NCI-H2196 treated with DMSO at 0.1 percent for 48 hours (cell line): ENCODE results near the gene MMP27.
"Not testable (repeated sequence)": the region's sequence is repeated elsewhere in the genome, so short reads cannot be mapped to it uniquely, and the experiment has no call there.

Experiments
- DNase-seq: peaks from one replicate; lab custom pipeline; 2025; ENCODE audit not compliant: unreplicated experiment; lab: John Stamatoyannopoulos, UW

The MMP27 gene, protein sequence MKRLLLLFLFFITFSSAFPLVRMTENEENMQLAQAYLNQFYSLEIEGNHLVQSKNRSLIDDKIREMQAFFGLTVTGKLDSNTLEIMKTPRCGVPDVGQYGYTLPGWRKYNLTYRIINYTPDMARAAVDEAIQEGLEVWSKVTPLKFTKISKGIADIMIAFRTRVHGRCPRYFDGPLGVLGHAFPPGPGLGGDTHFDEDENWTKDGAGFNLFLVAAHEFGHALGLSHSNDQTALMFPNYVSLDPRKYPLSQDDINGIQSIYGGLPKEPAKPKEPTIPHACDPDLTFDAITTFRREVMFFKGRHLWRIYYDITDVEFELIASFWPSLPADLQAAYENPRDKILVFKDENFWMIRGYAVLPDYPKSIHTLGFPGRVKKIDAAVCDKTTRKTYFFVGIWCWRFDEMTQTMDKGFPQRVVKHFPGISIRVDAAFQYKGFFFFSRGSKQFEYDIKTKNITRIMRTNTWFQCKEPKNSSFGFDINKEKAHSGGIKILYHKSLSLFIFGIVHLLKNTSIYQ

DNA sequence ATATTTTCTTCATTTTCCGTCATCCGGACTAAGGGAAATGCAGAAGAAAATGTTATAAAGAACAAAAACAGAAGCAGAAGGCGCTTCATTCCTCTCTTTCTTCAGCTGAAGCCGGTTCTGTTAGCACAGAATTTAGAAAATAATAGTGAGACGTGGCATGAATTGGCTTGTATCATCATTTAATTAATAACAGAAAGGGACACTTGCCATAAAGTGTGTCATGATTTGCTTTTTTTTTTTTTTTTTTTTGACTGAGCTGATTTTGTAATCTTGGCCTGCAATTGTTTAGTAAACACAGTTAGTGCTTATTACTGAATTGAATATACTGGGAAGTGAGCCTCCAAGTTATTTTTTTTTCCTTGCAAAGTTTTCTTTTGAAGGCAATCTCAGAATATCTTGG, at the start of gene MMP27:
MMP27 (minus strand) TSS at position 144 of the 400 bp plus-strand sequence; CDS start at position 89, 55 bp downstream.
- no peak for DNase-seq

DNA sequence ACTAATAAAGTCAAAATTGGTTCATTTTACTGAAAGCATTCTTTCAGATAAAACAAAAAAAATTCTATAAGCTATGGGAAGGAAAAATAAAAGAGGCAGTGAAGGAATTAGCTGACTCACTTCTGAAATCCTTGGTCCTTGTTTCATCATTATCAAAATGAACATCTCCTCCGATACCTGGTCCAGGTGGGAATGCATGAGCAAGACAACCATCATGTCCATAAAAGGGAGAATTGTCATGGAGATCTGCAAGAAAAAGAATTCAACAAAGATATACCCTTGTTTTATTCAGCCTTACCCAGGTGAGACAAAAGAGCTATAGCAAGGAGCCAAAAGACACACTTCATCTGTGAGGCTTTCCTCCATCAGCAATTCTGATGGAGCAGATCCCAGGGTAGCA, 47.7 kb upstream of the MMP27 start:
- DNase-seq = no peak

DNA sequence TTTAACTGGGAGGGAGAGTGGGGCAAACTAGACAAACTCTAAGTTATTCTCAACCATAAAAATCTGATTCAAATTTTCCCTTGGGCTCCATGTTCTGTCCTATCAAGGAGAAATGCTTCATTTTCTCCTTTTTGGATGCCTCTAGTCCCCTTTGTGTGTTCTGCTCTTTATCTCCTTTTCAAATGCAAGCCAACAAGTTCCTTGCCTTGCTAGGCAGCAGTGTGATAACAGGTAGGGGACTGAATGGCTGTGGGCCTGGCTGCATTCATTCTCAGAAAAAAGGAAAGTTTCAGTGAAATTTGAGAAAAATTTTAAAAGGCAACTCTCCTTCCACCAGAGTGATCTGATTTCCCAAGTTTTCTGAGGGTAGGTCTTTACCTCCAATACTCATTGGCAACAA, 46.1 kb upstream of the MMP27 start:
- DNase-seq = no peak

DNA sequence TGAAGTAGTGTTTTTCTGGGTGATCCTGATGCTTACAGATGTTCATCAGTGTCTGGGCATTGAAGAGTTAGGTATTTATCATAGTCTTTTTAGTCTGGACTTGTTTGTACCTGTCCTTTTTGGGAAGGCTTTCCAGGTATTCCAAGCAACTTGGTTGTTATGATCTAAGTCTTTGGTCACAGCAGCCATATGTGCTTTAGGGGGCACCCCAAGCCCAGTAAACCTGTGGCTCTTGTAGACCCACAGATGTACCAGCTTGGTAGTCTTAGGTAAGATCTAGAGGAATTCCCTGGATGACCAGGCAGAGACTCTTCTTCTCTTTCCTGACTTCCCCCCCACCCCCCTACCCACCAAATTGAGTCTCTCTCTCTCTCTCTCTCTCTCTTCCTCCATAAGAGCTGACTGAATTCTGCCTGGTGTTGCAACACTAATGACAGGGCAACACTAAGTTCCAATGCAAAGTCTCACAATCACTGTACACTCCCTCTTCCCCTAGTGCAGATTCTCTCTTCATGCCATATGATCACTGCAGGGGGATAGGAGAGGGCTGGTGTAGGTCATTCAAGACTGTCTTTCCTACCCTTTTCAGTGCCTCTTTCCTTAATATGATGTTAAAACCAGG, 43.6 kb upstream of the MMP27 start:
- no peak for DNase-seq

DNA sequence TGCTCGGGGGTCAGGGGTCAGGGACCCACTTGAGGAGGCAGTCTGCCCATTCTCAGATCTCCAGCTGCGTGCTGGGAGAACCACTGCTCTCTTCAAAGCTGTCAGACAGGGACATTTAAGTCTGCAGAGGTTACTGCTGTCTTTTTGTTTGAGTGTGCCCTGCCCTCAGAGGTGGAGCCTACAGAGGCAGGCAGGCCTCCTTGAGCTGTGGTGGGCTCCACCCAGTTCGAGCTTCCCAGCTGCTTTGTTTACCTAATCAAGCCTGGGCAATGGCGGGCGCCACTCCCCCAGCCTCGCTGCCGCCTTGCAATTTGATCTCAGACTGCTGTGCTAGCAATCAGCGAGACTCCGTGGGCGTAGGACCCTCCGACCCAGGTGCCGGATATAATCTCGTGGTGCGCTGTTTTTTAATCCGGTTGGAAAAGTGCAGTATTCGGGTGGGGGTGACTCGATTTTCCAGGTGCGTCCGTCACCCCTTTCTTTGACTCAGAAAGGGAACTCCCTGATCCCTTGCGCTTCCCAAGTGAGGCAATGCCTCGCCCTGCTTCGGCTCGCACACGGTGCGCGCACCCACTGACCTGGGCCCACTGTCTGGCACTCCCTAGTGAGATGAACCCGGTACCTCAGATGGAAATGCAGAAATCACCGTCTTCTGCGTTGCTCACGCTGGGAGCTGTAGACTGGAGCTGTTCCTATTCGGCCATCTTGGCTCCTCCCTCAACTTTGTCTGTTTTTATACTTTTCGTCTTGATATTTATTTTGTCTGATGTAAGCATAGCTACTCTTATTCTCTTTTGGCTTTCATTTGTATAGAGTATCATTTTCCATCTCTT, 41.4 kb upstream of the MMP27 start:
- DNase-seq = not testable (repeated sequence)

DNA sequence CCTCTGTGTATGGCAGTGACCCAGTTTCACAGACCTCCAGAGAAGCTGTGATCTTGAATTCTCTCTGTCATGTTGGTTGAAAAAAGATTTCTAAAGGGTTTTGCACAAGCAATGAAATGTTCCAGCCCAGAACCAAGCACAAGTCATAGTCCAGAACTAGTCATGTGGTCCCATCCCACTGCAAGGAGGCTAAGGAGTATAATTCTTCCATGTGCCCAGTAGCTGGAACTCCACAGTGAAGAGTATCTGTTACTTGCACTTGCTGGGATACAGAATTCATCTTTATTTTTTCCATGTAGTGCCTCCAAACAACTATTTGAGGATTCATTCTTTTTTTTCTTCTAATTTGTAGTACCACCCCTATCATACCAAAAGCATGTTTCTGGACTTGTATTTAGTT, 29.1 kb upstream of the MMP27 start:
- no peak for DNase-seq

DNA sequence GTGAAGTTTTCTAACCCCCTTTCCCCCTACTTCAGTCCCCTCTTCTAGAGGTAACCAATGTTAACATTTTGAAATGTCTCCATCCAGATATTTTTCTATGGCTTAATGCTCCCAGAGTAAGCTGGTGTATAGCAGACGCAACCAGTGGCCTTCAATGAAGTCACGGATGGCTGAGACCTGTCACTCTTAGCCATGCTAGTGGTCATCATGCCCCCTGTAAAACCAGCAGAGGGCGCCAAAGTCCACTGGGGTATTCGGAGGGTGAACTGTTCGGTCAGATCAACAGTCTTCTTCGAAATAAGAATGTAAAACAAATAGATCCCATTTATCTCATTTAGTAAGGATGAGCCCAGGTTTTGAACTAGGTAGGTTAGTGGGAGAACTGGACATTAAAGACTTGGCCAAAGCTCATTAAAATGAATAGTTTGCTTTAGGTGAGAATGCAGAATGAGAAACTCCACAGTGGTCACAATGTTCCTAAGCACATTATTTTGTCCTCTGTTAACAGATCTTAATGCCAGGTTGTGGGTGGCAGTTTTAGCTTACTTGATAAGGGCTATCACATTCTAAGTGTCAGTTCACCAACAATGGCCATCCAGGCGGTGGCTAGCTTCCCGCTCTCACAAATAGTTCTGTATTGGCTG, 27.8 kb upstream of the MMP27 start:
- no peak for DNase-seq

DNA sequence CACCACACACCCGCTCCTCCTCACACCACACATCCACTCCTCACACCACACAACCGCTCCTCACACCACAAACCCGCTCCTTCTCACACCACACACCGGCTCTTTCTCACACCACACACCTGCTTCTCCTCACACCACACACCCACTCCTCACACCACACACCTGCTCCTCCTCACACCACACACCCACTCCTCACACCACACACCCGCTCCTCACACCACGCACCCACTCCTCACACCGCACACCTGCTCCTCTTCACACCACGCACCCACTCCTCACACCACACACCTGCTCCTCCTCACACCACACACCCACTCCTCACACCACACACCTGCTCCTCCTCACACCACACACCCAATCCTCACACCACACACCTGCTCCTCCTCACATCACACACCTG, 25.4 kb upstream of the MMP27 start:
- not testable (repeated sequence) for DNase-seq

DNA sequence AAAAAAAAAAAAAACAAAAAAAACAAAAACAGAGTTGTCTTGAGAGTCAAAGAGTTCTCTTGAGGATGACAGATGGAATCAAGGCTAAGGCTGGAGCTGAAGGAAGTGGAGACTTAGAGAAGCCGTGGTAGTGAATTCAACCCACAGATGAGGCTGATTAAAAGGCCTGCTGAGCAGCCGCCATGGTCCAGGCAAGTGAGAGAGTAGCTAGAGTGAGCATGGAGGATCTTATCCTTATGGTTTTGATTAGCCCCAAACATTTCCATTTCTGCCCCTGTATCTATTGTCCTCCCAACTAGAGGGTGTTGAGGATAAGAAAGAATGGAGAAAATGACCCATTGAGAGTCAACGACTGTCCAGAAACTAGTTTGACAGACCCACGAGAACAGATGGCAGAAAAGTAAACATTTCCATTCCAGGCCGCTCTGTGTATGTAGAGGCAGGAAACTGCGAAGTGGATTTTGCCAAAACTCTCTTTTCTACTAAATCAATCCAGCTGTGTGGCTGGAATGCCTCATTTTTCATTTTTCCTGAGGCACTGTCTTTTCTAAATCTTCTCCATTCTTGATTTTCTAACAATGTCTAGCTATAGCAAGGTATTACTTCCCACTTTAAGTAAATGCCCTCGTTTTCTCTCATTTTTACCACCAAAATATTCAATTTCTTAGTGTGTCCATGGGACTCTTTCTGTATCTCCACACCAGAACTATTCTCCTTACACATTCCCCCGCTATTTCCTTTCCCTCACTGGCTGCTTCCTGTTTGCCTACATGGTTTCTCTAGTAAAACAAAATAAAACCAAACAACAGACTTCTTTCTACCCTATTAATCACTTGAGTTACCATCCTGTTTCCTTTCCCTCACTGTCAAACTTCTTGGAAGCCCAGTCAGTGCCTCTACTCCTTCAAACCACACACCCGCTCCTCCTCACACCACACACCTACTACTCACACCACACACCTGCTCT, 24.6 kb upstream of the MMP27 start:
- DNase-seq = no peak

DNA sequence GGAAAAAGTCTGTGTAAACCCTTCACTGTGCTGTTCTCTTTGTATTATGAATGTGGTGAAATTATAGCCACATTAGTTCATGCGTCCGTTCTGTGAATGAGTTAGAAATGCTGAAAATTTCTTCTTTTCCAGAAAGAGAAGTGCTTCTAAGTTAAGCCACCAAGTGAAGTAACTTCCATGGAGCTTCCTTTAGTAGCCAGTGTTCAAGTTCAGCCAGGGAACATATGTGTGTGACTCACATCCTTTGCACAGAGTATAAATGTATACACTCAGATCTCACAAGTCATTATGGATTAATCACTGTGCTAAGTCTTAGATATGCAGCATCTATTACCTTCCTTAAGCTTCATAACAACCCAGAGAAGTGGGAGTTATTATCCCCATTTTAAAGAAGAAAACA, 22.3 kb upstream of the MMP27 start:
- no peak for DNase-seq

DNA sequence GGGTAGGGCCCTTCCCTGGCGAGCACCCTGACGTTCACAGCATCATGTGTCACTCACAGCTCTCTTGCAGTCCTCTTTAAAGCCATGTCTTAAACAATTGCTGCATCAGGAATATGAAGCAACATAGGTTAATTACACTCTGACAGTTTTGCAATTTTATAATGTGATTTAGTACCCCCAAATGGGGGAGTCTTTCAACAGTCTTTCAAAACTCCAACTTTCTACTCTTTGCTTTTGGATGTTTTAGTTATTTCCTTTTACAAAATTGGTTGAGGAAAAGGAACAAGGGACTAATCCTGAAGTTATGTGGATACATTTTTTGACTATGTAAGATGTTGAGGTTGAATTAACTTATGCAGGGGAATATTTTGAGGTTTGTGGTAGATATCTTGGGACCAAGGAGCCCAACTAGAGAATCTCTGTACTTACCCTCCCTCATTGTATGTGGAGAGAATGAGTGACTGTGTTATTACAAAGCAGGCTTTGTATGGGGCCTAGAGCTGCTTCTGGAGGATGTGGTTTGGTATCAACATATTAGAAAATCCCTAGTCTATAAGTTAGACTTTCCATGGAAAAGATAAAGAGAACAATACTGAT, 19.4 kb upstream of the MMP27 start, which contains the start of gene MMP8:
MMP8 (minus strand) TSS at position 51 of the 597 bp plus-strand sequence. CDS start 99 bp downstream, outside the sequence.
- DNase-seq = no peak

DNA sequence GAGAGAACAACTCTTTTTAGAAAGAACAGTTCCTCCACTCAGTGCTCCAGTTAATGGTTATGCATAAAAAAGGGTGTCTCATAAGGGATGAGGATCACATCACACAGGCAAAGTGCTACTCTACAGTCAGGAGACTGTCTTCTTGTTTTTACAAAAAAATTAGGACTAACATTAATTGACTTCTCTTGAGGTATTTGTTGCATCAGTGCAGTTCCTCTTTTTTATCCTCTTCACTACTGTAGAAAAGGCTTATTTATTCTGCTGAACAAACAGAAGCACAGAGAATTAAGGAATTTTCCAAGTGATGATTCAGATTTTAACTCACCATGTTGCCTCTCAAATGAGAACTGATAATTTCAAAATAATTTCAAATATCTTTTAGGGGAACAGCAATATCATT, 17.3 kb upstream of the MMP27 start:
- DNase-seq = no peak

DNA sequence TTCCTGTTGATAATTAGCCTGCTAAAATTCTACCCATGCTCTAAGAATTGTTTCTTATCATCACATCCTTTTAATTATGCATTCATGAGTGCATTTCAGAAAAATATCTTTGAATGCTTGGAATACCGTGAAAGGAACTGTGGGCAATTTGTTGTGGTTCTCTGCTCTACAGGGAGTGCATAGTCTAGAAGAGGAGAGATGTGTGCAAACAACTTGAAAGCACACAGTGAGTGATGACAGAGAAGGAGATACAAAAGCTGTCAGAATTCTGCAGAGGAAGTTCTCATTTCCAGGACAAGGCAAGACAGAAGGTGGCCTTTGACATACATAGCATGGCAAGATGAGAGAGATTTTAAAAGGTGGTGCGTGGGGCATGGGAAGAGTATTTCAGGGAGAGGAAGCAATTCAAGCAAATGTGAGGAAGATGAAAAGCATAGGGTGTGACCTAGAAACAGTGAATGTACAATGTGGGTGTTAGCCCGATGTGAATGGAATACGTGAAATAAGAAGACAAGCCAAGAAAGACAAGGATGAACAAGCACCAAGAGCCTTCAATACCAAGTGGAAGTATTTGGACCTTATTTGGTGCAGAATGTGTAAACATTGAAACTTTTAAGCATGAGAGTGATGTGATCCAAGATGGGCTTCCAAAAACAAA, 14.2 kb upstream of the MMP27 start:
- DNase-seq = no peak

DNA sequence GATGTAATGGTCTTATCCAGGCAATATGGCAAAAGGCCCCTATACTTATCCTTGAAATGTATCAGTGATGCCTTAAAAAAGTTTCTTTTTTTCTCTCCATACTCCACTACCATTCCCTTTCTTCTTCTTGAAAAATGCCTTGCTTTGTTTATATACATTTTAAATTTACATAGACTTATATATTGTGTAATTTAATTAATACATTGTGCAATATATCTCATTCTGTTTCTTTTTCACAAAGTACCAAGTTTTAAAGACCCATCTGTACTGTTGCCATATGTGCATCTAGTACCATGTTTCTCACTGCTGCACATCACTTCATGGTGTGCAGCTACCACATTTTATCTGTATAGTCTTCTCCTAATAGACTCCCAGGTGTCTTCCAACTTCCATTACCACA, 11.7 kb upstream of the MMP27 start:
- DNase-seq = no peak

DNA sequence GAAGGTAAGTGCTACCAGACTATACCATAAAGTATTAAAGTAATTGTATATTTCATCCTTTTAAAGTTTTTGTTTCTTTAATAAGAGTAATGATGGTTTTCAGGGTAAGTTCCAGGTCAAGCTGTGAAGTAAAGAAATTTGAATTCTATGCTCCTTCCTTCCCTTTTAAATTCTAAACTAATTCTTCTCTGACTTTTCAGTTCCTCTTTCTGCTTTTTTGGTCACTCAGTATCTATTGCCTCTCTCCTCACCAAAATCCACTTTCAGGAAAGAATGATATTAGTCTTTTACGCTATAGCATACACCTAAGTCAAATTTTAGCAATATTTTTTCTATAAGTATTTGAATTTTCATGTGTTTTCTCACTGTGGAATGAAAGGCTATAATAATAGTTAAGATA, 11.0 kb upstream of the MMP27 start:
- no peak for DNase-seq

DNA sequence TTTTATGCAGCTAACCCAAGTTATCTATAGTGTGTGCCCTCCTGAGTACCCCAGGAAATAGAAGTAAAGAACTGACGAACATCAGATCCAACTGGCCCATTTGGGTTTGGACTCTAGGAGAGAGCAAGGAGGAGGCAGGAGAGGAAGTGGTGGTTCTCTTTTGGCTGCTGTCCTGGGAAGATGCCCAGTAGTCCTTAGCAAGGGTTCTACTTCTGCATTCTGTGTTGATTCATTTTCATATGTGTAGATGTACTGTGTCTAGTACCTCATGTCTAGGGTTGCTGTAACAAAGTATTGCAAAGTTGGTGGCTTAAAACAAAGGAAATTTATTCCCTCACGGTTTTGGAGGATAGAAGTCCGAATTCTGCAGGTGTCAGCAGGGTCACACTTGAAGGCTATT, 6.6 kb upstream of the MMP27 start:
- DNase-seq = no peak

DNA sequence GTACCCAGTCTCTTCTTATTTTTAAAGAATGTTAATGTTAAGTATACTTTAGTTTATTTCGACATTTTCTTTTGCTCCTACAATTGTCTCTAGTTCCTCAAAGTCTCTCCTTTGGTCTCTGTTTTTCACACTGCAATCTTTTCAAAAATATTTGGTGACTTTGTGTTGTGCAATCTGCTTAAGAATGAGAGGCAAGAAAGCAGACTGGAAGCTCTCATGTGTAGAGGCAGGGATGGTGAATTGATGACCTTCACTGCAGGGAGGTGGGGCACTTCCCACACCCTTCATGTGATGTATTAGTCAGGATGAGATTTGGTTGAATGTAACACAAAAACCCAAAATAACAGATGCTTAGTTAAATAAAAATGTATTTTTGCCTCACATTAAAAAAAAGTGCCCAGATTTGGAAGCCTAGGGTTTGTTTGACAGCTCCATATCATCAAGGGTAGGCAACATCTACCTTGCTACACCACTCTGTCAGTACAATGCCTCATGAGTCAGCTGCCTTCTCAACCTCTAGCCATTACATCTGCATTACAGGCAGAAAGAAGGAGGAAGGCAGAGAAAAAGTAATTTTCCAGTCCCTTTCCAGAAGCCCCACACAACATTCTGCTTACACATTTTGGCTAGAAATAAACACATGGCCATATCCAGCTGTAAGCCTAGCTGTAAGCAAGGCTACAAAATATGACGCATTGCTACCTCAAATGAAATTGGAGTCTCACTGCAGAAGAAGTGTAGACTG, 3.8 kb upstream of the MMP27 start:
- DNase-seq = no peak

DNA sequence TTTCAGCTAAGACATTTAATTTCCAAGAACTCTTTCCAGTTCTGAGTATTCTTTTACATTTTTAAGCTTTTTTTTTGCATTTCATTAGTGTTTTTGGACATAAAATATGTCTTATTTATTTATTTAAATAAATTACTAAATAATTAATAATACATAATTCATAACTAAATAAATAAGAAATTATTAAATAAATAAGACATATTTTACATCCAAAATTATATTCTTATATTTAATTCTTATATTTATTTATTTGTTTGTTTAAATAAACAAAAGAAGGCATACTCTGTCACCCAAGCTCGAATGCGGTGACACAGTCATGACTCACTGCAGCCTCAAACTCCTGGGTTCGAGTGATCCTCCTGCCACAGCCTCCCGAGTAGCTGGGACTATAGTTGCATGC, 3.1 kb upstream of the MMP27 start:
- DNase-seq = no peak
